LNCaP clone FGC (cell line): ENCODE results near the gene GHR.

Source experiments
- DNase-seq: peaks from one replicate; pipeline ENCODE4 v3.0.0-alpha.2; 2011; ENCODE audit warnings: low read depth
- H3K4me3 ChIP-seq: 2 replicates; pipeline ENCODE4 v1.5.1; 2011; ENCODE audit warnings: mild to moderate bottlenecking, low read depth, low read length, control low read depth
- TF ChIP-seq, protein P1 (sequence below): IDR thresholded peaks from 2 replicates; pipeline ENCODE4 v1.5.1; 2012; ENCODE audit warnings: mild to moderate bottlenecking; ENCODE audit not compliant: control insufficient read depth, insufficient read depth; ENCODE audit errors: extremely low read depth

GHR gene

DNA sequence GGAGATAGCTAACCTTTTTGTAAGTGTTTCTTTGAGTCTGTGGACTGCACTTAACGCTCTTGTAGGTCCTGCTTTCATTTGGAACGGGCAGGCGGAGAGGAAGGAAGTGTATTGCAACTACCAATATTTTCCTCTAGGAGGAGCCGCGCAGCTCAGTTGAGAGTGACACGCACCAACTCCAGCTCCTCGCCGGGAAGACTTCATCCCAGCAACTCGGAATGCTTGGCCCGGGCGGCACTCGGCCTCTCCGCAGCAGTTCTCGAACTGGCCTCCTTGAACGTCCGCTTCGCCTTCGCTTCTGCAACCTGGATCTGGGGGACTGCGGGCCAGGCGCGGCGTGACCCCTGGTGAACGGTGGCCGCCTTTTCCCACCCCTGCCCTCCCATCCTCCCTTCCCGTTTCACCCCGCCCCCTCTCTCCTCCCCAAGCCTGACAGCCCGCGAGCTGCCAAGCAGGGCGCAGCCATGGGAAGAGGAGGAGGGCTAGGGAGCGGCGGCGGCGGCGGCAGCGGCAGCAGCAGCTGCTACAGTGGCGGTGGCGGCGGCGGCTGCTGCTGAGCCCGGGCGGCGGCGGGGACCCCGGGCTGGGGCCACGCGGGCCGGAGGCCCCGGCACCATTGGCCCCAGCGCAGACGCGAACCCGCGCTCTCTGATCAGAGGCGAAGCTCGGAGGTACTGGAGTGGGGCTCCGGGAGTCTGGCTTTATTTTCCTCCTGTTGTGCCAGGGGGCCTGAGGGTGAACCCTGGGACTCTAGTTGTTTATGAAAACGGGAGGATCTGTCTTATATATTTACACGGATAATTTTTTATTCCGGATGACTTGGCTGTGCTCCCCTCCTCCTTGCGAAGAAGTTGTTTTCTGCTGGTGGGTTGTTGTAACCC, at the start of gene GHR:
Gene GHR (plus strand): TSS at position 155 of the 881 bp plus-strand sequence. CDS start 142,436 bp downstream, outside the sequence.
- peak within 1 kb of the TSS; percentile 62 for H3K4me3 ChIP-seq
- peak; percentile 86 for DNase-seq
- TF ChIP-seq, protein P1, sequence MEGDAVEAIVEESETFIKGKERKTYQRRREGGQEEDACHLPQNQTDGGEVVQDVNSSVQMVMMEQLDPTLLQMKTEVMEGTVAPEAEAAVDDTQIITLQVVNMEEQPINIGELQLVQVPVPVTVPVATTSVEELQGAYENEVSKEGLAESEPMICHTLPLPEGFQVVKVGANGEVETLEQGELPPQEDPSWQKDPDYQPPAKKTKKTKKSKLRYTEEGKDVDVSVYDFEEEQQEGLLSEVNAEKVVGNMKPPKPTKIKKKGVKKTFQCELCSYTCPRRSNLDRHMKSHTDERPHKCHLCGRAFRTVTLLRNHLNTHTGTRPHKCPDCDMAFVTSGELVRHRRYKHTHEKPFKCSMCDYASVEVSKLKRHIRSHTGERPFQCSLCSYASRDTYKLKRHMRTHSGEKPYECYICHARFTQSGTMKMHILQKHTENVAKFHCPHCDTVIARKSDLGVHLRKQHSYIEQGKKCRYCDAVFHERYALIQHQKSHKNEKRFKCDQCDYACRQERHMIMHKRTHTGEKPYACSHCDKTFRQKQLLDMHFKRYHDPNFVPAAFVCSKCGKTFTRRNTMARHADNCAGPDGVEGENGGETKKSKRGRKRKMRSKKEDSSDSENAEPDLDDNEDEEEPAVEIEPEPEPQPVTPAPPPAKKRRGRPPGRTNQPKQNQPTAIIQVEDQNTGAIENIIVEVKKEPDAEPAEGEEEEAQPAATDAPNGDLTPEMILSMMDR: peak; percentile 77

DNA sequence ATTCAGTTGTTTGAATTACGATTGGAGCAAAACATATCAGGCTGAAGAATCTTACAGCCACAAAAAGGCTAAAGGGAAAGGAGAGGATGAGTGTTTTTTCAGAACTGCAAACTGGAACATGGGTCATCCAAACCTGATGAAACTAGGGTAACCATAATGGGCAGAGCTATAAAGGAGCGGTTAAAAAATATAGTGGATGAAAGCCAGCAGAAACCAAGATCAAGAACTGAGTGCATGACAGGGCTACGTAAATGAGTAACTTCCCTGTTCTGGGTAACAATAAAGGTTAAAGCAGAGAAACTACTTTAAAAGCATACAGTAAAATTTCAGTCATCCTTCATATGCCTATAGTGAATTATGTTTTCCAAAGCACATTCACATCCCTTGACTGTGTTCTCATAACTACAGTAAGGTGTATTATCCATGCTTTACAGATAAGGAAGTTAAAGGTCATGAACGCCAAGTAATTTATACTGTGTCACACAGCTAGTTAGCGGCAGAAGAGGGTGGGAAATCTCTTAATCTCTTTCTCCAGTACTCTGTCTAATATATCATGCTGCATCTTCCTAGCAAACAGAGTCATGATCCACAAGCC, 48.5 kb upstream of the GHR start:
- no peak for DNase-seq
- H3K4me3 ChIP-seq: no peak overlapping the region
- TF ChIP-seq, protein P1: no peak

DNA sequence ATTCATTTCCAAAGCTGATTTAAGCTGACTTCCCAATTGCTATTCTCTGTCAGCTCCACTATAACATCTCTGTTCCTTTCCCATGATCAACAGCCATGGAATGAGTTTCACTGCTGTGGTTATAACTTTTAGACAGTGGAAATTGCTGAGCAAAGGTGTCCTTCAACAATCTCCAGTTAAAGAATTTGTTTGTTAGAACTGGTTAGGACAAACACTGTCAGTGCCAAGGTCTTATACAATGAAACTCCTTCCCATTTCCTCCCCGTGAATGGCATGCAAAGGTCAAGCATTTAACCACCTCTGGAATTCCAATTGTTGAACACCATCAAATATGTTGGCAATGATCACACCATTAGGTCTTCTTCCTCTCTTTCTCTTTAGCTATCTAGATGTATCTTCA, 45.7 kb upstream of the GHR start:
- TF ChIP-seq, protein P1: no peak
- no peak overlapping the region for H3K4me3 ChIP-seq
- DNase-seq: no peak

DNA sequence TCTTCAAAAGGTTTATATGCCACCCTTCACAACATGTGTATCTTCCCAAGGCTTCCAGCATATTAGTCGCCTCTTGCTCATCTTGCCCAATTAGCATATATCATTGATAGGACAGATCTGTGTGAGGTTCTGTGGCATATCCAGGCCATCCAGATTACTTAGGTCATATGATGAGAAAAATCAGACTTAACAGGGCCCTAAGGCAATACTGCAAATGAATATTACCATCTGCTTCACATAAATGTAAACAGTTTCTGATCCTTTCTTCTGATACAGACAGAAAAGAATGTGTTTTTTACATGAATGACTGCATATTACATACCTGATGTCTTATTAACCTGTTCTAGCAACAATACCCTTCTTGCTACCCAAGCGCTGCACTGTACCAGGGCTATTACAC, 41.3 kb upstream of the GHR start:
- no peak for DNase-seq
- TF ChIP-seq, protein P1: no peak
- H3K4me3 ChIP-seq: no peak overlapping the region

DNA sequence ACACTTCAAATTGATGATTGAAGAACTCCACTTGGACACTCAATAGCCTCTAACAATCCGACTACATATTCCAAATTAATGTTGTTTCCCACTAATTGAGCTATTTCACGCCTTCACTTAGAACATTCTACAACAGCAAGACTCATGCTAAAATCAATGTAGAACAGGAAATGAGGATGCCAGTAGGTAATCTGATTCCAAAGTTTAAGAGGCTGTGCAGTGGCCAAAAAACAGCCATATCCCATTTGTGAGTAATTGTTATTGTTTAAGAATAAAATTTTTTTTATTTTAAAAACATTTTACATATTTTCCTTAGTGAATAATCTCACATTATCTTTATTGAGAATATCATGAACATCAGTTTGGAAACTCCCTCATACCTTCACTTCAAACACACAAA, 35.7 kb upstream of the GHR start:
- no peak for DNase-seq
- TF ChIP-seq, protein P1: no peak

DNA sequence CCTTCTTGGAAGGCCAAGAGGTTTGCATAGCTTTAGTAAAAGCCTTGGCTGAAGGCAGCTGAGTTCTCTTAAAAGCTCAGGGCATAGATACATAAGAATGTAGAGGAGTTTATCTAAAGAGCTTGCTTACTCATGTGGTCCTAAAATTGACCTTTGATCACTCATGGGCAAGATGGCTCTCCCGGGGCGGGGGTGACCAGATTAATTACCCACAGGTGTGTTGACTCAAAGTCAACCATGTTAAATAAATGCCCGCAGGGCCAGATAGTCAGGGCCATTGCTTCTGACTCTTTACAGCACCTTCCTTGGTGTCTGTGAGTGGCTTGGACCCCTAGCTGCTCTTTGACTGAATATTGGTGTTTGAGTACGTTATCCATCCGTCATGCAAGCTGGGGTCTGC, 33.1 kb upstream of the GHR start:
- TF ChIP-seq, protein P1: no peak
- DNase-seq: no peak
- H3K4me3 ChIP-seq: no peak overlapping the region

More for the DNA sequence above, 35.7 kb upstream of the GHR start:
- H3K4me3 ChIP-seq: no peak overlapping the region
